SK-N-SH (cell line): Measurements from ENCODE around the gene KRTAP5-5. TPM values are rescaled to one million over a fixed set of nuclear protein-coding genes. Genes with fewer than 3 reads are reported as not detected.
A peak's percentile ranks its signal among the peaks of the same experiment; 100 is the strongest.

Source experiments
- CTCF ChIA-PET: fragments of 300-600, 350-600 bp; formaldehyde crosslinking; extraction: SDS; loops from one replicate; lab custom pipeline; 2021; lab: Yijun Ruan, JAX
- POLR2A ChIA-PET: fragments of 350-600 bp; sonication (Branson Sonifier 250); formaldehyde crosslinking; extraction: SDS; loops from one replicate; lab custom pipeline; 2020; ENCODE audit warnings: antibody characterized with exemption, inconsistent platforms; lab: Yijun Ruan, JAX
- DNase-seq: peaks from one replicate; pipeline ENCODE4 v3.0.0; 2012
- H2AFZ ChIP-seq: fragments of 200-600 bp; sonication (generic); 2 replicates; pipeline ENCODE4 v1.8.1; 2016; ENCODE audit warnings: antibody characterized with exemption, mild to moderate bottlenecking, low read depth
- H3F3A ChIP-seq: fragments of 200-600 bp; sonication (generic); replicated peaks from 2 replicates; pipeline ENCODE3; 2016; ENCODE audit warnings: antibody characterized with exemption, mild to moderate bottlenecking; ENCODE audit not compliant: insufficient read depth
- H3K27ac ChIP-seq, 2 experiments: fragments of 200-500 bp in 1 of 2; fragments of 200-600 bp in 1 of 2; sonication (Bioruptor generic) in 1 of 2; sonication (generic), shearing (Covaris generic) in 1 of 2; 2 replicates each; pipeline versions ENCODE4 v1.5.1 to v1.6.1; 2014 to 2016; ENCODE audit warnings: low read depth in 2 of 2, inconsistent platforms in 1 of 2, low read length in 1 of 2, mild to moderate bottlenecking in 1 of 2, mixed read lengths in 1 of 2
- H3K27me3 ChIP-seq: fragments of 200-600 bp; sonication (generic), shearing (Covaris generic); 2 replicates; pipeline ENCODE4 v1.6.1; 2016; ENCODE audit warnings: mixed run types; ENCODE audit not compliant: insufficient read depth
- H3K36me3 ChIP-seq, 2 experiments: fragments of 200-500 bp in 1 of 2; fragments of 200-600 bp in 1 of 2; sonication (Bioruptor generic) in 1 of 2; sonication (generic) in 1 of 2; replicated peaks in 1 of 2; 2 replicates each; pipeline versions ENCODE3 to v1.5.1; 2014 to 2016; ENCODE audit warnings: low read length in 1 of 2, mild to moderate bottlenecking in 1 of 2; ENCODE audit not compliant: insufficient read depth in 2 of 2, control insufficient read depth in 1 of 2
- H3K4me1 ChIP-seq, 2 experiments: fragments of 200-500 bp in 1 of 2; fragments of 200-600 bp in 1 of 2; sonication (Bioruptor generic) in 1 of 2; sonication (generic), shearing (Covaris generic) in 1 of 2; 2 replicates each; pipeline versions ENCODE4 v1.5.1 to v1.6.1; 2014 to 2016; ENCODE audit warnings: low read depth in 1 of 2, low read length in 1 of 2, mixed run types in 1 of 2; ENCODE audit not compliant: insufficient read depth in 2 of 2, control insufficient read depth in 1 of 2
- H3K4me2 ChIP-seq: fragments of 200-600 bp; sonication (generic), shearing (Covaris generic); 2 replicates; pipeline ENCODE4 v1.6.1; 2017; ENCODE audit warnings: mixed run types
- H3K4me3 ChIP-seq, 2 experiments: fragments of 200-500 bp in 1 of 2; fragments of 200-600 bp in 1 of 2; sonication (Bioruptor generic) in 1 of 2; sonication (generic), shearing (Covaris generic) in 1 of 2; 2 replicates each; pipeline versions ENCODE4 v1.5.1 to v1.8.1; 2014 to 2016; ENCODE audit warnings: low read depth in 2 of 2, inconsistent platforms in 1 of 2, low read length in 1 of 2, mild to moderate bottlenecking in 1 of 2, mixed read lengths in 1 of 2, moderate library complexity in 1 of 2
- H3K79me2 ChIP-seq: fragments of 200-600 bp; sonication (generic); 2 replicates; pipeline ENCODE4 v1.8.1; 2017; ENCODE audit warnings: mild to moderate bottlenecking; ENCODE audit not compliant: insufficient read depth
- H3K9ac ChIP-seq: fragments of 200-600 bp; sonication (generic); 2 replicates; pipeline ENCODE4 v1.6.1; 2017; ENCODE audit warnings: mixed run types
- H3K9me2 ChIP-seq: fragments of 200-600 bp; sonication (generic); 2 replicates; pipeline ENCODE4 v1.6.1; 2017; ENCODE audit warnings: mixed run types
- H3K9me3 ChIP-seq: fragments of 200-600 bp; sonication (generic); 2 replicates; pipeline ENCODE4 v1.6.1; 2017; ENCODE audit warnings: mixed run types, mild to moderate bottlenecking, moderate library complexity
- H4K20me1 ChIP-seq: fragments of 200-600 bp; sonication (generic); 2 replicates; pipeline ENCODE4 v1.6.1; 2017; ENCODE audit warnings: mild to moderate bottlenecking, mixed run types; ENCODE audit not compliant: insufficient read depth
- ELF1 ChIP-seq: IDR thresholded peaks from 2 replicates; pipeline ENCODE4 v1.4.0; 2012
- FOSL2 ChIP-seq: IDR thresholded peaks from 2 replicates; pipeline ENCODE4 v1.4.0; 2012; ENCODE audit warnings: low read depth, mild to moderate bottlenecking, moderate library complexity, borderline replicate concordance
- FOXJ3 ChIP-seq: sonication (generic); formaldehyde crosslinking; IDR thresholded peaks from 2 replicates; pipeline ENCODE4 v1.5.1; 2020; ENCODE audit warnings: mild to moderate bottlenecking, missing genetic modification reagents
- JUND ChIP-seq: IDR thresholded peaks from 2 replicates; pipeline ENCODE4 v1.4.0; 2012
- RAD21 ChIP-seq: IDR thresholded peaks from 2 replicates; pipeline ENCODE4 v1.6.1; 2012; ENCODE audit warnings: mild to moderate bottlenecking, low read length
- RCOR1 ChIP-seq: fragments of 150-350 bp; IDR thresholded peaks from 2 replicates; pipeline ENCODE4 v1.6.1; 2017; ENCODE audit warnings: antibody characterized with exemption, low read length
- RFX5 ChIP-seq: IDR thresholded peaks from 2 replicates; pipeline ENCODE4 v1.6.1; 2012; ENCODE audit warnings: mild to moderate bottlenecking, improper control_type of control experiment, low read length
- RXRA ChIP-seq: IDR thresholded peaks from 2 replicates; pipeline ENCODE4 v1.4.0; 2012; ENCODE audit warnings: low read depth, mild to moderate bottlenecking, borderline replicate concordance
- SMC3 ChIP-seq: IDR thresholded peaks from 2 replicates; pipeline ENCODE4 v1.6.1; 2012; ENCODE audit warnings: low read depth, low read length, improper control_type of control experiment
- TAF1 ChIP-seq: IDR thresholded peaks from 2 replicates; pipeline ENCODE4 v1.6.1; 2012; ENCODE audit warnings: low read depth, mild to moderate bottlenecking, low read length, moderate library complexity, borderline replicate concordance
- TEAD4 ChIP-seq: IDR thresholded peaks from 2 replicates; pipeline ENCODE4 v1.4.0; 2012; ENCODE audit warnings: mild to moderate bottlenecking, borderline replicate concordance; ENCODE audit not compliant: insufficient read depth
- WGBS: methylation state at CpG from one replicate; pipeline ENCODE4 v1.1.6; 2017; ENCODE audit warnings: low lambda C conversion rate; 5-methylcytosine and 5-hydroxymethylcytosine counted together
- polyA plus RNA-seq, 3 experiments: library from polyadenylated mRNA; depleted of rRNA; stranded (reverse); fragments of >200 nt; gene quantifications; 2 replicates each; pipeline ENCODE4 v1.2.3, GENCODE V29; 2012
- TF ChIP-seq, protein P1 (sequence below): IDR thresholded peaks from 2 replicates; pipeline ENCODE4 v1.4.0; 2012; ENCODE audit warnings: low read depth
- TF ChIP-seq, protein P2 (sequence below): fragments of 200-600 bp; sonication (generic); IDR thresholded peaks from 2 replicates; pipeline ENCODE4 v1.6.1; 2017; ENCODE audit warnings: antibody characterized with exemption, mild to moderate bottlenecking, moderate library complexity
- TF ChIP-seq, protein P3 (sequence below): fragments of 150-350 bp; IDR thresholded peaks from 2 replicates; pipeline ENCODE4 v1.6.1; 2017; ENCODE audit warnings: antibody characterized with exemption, low read length, low read depth, borderline replicate concordance

The KRTAP5-5 gene
- polyA plus RNA-seq, 1 of the 3 experiments (the other 2 are of a cell fraction): not detected

DNA sequence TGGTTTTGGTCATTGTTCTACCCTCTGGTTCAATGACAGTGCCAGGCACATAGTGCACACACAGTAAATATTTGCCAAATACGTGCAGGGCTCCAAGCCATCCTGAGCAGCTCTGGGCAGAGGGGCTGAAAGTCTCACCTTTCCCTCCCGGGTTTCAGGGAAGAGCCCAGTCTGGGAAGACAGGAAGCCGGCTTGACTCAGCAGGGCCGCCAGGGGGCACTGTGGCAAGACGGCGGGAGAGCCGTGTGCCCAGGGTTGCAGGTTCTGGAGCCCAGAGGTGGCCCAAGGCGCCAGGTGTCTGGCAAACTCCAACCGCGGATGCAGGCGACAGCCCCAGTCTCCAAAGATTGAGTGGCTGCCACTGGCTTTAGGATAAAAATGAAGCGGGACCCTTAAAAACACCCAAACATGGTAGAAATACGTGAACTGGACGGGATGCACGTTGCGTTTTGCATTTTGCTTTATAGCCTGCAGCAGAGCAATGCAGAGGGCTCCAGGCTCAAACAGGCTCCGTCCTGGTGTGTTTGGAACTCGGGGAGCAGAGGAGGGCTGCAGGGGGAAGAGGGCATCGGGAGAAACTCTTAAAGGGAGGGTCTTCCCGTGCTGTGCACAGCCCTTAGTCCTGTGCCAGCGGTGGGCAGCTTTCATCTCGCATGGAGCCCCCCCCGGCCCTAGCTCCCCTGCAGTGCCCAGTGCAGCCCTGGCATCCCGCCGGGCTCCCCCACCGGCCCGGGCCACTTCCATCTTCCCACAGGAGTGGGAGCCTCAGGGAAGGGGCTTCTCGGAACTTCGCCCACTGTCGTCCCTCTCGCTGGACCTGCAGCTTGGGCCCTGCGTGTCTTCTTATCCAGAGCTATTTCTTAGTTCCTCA lies 10.7 kb downstream of the KRTAP5-5 start:
- H3K36me3 ChIP-seq: no peaks in the 10 kb centered on the region
- H3K9ac ChIP-seq: no peak overlapping the region
- DNase-seq: peak; percentile 86
- no peaks in the 10 kb centered on the region for H3F3A ChIP-seq
- peaks cover 0 to 25% of the 10 kb centered on the region in 2 experiments; a peak in 1 of 4 replicates for H3K4me1 ChIP-seq
- no peak overlapping the region for H2AFZ ChIP-seq
- 53% methylated on average over 21 of the region's 32 CpGs for WGBS
- no peak overlapping the region for H3K4me2 ChIP-seq
- no peaks in the 10 kb centered on the region for H3K9me3 ChIP-seq
- TF ChIP-seq SMC3: peak; percentile 28
- peak; percentile 14; the same call in 1 of the 2 replicates for TF ChIP-seq RAD21
- TF ChIP-seq JUND: no peak
- TF ChIP-seq, protein P1, sequence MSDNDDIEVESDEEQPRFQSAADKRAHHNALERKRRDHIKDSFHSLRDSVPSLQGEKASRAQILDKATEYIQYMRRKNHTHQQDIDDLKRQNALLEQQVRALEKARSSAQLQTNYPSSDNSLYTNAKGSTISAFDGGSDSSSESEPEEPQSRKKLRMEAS: no peak
- TF ChIP-seq, protein P2, sequence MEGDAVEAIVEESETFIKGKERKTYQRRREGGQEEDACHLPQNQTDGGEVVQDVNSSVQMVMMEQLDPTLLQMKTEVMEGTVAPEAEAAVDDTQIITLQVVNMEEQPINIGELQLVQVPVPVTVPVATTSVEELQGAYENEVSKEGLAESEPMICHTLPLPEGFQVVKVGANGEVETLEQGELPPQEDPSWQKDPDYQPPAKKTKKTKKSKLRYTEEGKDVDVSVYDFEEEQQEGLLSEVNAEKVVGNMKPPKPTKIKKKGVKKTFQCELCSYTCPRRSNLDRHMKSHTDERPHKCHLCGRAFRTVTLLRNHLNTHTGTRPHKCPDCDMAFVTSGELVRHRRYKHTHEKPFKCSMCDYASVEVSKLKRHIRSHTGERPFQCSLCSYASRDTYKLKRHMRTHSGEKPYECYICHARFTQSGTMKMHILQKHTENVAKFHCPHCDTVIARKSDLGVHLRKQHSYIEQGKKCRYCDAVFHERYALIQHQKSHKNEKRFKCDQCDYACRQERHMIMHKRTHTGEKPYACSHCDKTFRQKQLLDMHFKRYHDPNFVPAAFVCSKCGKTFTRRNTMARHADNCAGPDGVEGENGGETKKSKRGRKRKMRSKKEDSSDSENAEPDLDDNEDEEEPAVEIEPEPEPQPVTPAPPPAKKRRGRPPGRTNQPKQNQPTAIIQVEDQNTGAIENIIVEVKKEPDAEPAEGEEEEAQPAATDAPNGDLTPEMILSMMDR: peak; percentile 82
- no peaks in the 10 kb centered on the region for H4K20me1 ChIP-seq
- H3K79me2 ChIP-seq: no peaks in the 10 kb centered on the region
- no peak overlapping the region; a peak in 1 of 4 replicates for H3K27ac ChIP-seq
- H3K27me3 ChIP-seq: no peaks in the 10 kb centered on the region
- CTCF ChIA-PET: interaction anchor here (0.6 to 9.8 kb wide), 43 partner anchors 9 to 1243 kb away, joined by 3 to 143 read pairs (median 5); partner anchors contain the start of genes KRTAP5-5, SYT8 and TNNI2
- no peaks in the 10 kb centered on the region for H3K9me2 ChIP-seq
- H3K4me3 ChIP-seq: no peak overlapping the region; a peak in 1 of 4 replicates
- POLR2A ChIA-PET: interaction anchor here (1.2 to 1.8 kb wide), 5 partner anchors 9 to 320 kb away, joined by 3 to 7 read pairs (median 5); no protein-coding TSS in a partner anchor

DNA sequence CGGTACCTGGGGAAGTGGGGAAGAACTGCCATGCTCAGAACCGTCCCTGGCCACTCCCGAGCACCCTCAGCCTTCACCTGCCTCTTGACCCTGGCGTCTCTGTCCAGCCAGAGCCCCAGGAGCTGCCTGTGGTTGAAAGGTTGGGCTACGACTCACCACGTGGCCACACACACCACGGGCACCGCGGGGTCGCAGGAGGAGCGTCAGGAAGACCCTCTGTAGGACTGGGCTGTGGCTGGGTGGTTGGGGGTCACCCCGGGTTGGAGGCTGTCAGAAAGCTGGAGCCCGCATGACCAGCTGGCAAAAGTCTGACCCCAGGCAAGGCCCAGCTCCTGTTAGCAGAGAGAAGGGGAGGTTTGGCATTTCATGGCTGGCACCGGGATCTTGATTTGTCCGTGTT lies 11.5 kb downstream of the KRTAP5-5 start:
- Histone ChIP-seq H2AFZ (no peak overlapping the region), H3F3A (no peaks in the 10 kb centered on the region), H3K79me2 (no peaks in the 10 kb centered on the region), H3K9me2 (no peaks in the 10 kb centered on the region), H3K9ac (no peak overlapping the region), H3K9me3 (no peaks in the 10 kb centered on the region), H3K4me3 (no peak overlapping the region), H3K27me3 (no peaks in the 10 kb centered on the region), H3K27ac (no peak overlapping the region), H3K36me3 (no peaks in the 10 kb centered on the region), H3K4me1 (peaks cover 0 to 25% of the 10 kb centered on the region in 2 experiments; a peak in 1 of 4 replicates), H3K4me2 (no peak overlapping the region), H4K20me1 (no peaks in the 10 kb centered on the region)
- ChIA-PET POLR2A (no interaction called here), CTCF (interaction anchor here (0.8 to 9.8 kb wide), 18 partner anchors 9 to 517 kb away, joined by 3 to 143 read pairs (median 12); partner anchors contain the start of genes KRTAP5-5 and SYT8)
- WGBS: 77% methylated on average over 13 of the region's 15 CpGs
- no peak for DNase-seq
- TF ChIP-seq, protein P3, sequence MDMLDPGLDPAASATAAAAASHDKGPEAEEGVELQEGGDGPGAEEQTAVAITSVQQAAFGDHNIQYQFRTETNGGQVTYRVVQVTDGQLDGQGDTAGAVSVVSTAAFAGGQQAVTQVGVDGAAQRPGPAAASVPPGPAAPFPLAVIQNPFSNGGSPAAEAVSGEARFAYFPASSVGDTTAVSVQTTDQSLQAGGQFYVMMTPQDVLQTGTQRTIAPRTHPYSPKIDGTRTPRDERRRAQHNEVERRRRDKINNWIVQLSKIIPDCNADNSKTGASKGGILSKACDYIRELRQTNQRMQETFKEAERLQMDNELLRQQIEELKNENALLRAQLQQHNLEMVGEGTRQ: no peak
- TF ChIP-seq, protein P2: no peak
- TF ChIP-seq FOXJ3: no peak
- no peak for TF ChIP-seq RFX5
- no peak for TF ChIP-seq FOSL2
- no peak for TF ChIP-seq TEAD4
- TF ChIP-seq TAF1: no peak
- TF ChIP-seq ELF1: no peak
- TF ChIP-seq RXRA: no peak
- no peak for TF ChIP-seq SMC3
- TF ChIP-seq RCOR1: no peak
